Thyroid gland (tissue), 4 donors: ENCODE results near the gene SLC66A3.

ENCODE experiments used
- CTCF ChIP-seq, 6 experiments: fragments of 200-600 bp in 3 of 6; fragments of 450-650 bp in 3 of 6; sonication (generic) in 3 of 6; IDR thresholded peaks; one replicate each; pipeline ENCODE4 v1.5.1; 2016 to 2019; ENCODE audit warnings: antibody characterized with exemption in 6 of 6, mild to moderate bottlenecking in 2 of 6, inconsistent platforms in 1 of 6, moderate library complexity in 1 of 6
- POLR2A ChIP-seq, 2 donors: fragments of 450-650 bp; IDR thresholded peaks; one replicate each; pipeline ENCODE4 v1.6.1; 2017; ENCODE audit warnings: antibody characterized with exemption in 2 of 2, mild to moderate bottlenecking in 2 of 2, moderate library complexity in 1 of 2

- TF ChIP-seq POLR2A (IDR thresholded peaks at IDR 0.05): no peak
- no peak for TF ChIP-seq CTCF (IDR thresholded peaks at IDR 0.05)
Observed at GRCh38 chr2:11227595-11227994, 72.3 kb downstream of the SLC66A3 start.
